K562 (cell line): ENCODE results near the gene TRAF3.

Experiments
- ARHGAP35 ChIP-seq: fragments of 450-650 bp; IDR thresholded peaks from 2 replicates; pipeline ENCODE4 v1.6.1; 2018; ENCODE audit not compliant: partially characterized antibody
- EGR1 ChIP-seq: fragments of 450-650 bp; conservative IDR thresholded peaks from 2 replicates; pipeline ENCODE4 v1.6.1; 2017; ENCODE audit warnings: mild to moderate bottlenecking
- HNRNPK ChIP-seq: fragments of 200-400 bp; formaldehyde crosslinking; IDR thresholded peaks from one replicate; pipeline ENCODE4 v1.6.1; 2018; ENCODE audit warnings: mild to moderate bottlenecking, low read depth, low read length; ENCODE audit not compliant: poor library complexity, severe bottlenecking
- MCM2 ChIP-seq: fragments of 450-650 bp; IDR thresholded peaks from 2 replicates; pipeline ENCODE4 v1.6.1; 2017; ENCODE audit warnings: low read depth, mild to moderate bottlenecking
- NELFE ChIP-seq: IDR thresholded peaks from 2 replicates; pipeline ENCODE4 v1.6.1; 2011; ENCODE audit warnings: mild to moderate bottlenecking; ENCODE audit not compliant: insufficient read depth, insufficient read length
- NR2C1 ChIP-seq, 2 experiments: fragments of 450-650 bp; IDR thresholded peaks; 2 replicates each; pipeline ENCODE4 v1.6.1; 2017; ENCODE audit warnings: mild to moderate bottlenecking in 2 of 2, antibody characterized with exemption in 1 of 2, inconsistent platforms in 1 of 2, missing compliant biosample characterization in 1 of 2, missing genetic modification characterization in 1 of 2
- POLR2A ChIP-seq: fragments of 450-650 bp; conservative IDR thresholded peaks from 2 replicates; pipeline ENCODE4 v1.6.1; 2016
- SP1 ChIP-seq: sonication (generic); formaldehyde crosslinking; IDR thresholded peaks from 2 replicates; pipeline ENCODE4 v1.8.1; 2022; ENCODE audit warnings: mild to moderate bottlenecking, missing genetic modification reagents
- ZNF282 ChIP-seq: sonication (generic); formaldehyde crosslinking; IDR thresholded peaks from 2 replicates; pipeline ENCODE4 v1.8.1; 2023; ENCODE audit warnings: missing genetic modification reagents
- ZNF584 ChIP-seq: fragments of 200-800 bp; sonication (Bioruptor generic); IDR thresholded peaks from 2 replicates; pipeline ENCODE4 v1.6.1; 2016; ENCODE audit warnings: low read depth, mild to moderate bottlenecking, missing genetic modification characterization, missing compliant biosample characterization
- TF ChIP-seq, protein P1 (sequence below), 3 experiments: IDR thresholded peaks in 2 of 3; conservative IDR thresholded peaks in 1 of 3; 2 replicates each; pipeline ENCODE4 v1.5.1; 2011 to 2012; ENCODE audit warnings: low read length in 3 of 3, mild to moderate bottlenecking in 3 of 3, control low read depth in 2 of 3, improper control_type of control experiment in 1 of 3, inconsistent platforms in 1 of 3, low read depth in 1 of 3, mixed read lengths in 1 of 3, moderate library complexity in 1 of 3; ENCODE audit not compliant: insufficient read depth in 2 of 3
- TF ChIP-seq, protein P2 (sequence below): sonication (generic); formaldehyde crosslinking; IDR thresholded peaks from 2 replicates; pipeline ENCODE4 v1.8.0; 2022; ENCODE audit warnings: mild to moderate bottlenecking, missing genetic modification reagents

DNA sequence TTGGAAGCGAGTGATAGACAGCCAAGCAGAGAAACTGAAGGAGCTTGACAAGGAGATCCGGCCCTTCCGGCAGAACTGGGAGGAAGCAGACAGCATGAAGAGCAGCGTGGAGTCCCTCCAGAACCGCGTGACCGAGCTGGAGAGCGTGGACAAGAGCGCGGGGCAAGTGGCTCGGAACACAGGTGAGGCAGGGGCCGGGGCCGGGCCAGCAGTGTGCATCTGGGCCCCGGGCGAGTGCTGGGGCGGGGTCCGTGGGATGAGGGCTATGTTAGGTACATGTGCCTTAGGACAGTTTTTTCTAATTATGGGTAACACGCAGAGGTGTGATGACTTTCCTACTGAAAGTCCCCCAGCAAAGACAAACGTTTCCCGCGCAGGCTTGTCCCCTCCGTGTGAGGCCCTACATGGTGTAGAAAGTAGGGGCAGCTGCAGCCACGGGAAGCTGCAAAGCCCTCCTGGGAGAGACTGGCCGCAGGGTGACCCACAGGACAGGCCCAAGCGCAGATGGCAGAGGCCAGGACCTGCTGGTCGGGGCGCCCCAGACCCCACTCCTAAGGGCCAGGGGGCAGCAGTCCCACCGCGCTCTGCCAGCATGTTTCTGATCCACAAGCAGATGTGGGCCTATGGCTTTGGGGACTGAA, 126.1 kb downstream of the TRAF3 start:
- no peak for TF ChIP-seq SP1
- no peak for TF ChIP-seq EGR1
- TF ChIP-seq MCM2 = no peak
- TF ChIP-seq POLR2A = no peak
- no peak for TF ChIP-seq HNRNPK
- TF ChIP-seq, protein P1, sequence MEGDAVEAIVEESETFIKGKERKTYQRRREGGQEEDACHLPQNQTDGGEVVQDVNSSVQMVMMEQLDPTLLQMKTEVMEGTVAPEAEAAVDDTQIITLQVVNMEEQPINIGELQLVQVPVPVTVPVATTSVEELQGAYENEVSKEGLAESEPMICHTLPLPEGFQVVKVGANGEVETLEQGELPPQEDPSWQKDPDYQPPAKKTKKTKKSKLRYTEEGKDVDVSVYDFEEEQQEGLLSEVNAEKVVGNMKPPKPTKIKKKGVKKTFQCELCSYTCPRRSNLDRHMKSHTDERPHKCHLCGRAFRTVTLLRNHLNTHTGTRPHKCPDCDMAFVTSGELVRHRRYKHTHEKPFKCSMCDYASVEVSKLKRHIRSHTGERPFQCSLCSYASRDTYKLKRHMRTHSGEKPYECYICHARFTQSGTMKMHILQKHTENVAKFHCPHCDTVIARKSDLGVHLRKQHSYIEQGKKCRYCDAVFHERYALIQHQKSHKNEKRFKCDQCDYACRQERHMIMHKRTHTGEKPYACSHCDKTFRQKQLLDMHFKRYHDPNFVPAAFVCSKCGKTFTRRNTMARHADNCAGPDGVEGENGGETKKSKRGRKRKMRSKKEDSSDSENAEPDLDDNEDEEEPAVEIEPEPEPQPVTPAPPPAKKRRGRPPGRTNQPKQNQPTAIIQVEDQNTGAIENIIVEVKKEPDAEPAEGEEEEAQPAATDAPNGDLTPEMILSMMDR (IDR thresholded peaks at IDR 0.05 in 2 of 3, conservative IDR thresholded peaks at IDR 0.05 in 1 of 3; ENCODE audit: insufficient read depth in 2 of 3, low read depth in 1 of 3, low read length in 3 of 3) = no peak
- no peak for TF ChIP-seq ARHGAP35
- TF ChIP-seq, protein P2, sequence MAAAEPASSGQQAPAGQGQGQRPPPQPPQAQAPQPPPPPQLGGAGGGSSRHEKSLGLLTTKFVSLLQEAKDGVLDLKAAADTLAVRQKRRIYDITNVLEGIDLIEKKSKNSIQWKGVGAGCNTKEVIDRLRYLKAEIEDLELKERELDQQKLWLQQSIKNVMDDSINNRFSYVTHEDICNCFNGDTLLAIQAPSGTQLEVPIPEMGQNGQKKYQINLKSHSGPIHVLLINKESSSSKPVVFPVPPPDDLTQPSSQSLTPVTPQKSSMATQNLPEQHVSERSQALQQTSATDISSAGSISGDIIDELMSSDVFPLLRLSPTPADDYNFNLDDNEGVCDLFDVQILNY (CRISPR knock-in tag) = no peak
- no peak for TF ChIP-seq ZNF282 (CRISPR knock-in tag)
- no peak for TF ChIP-seq NELFE
- no peak for TF ChIP-seq ZNF584 (CRISPR knock-in tag)
- TF ChIP-seq NR2C1 (IDR thresholded peaks at IDR 0.05) = no peak
- no peak for TF ChIP-seq NR2C1 (tag; IDR thresholded peaks at IDR 0.05)
